HG02885 (cell line): ENCODE measurements around the gene ZDHHC5.
"Not testable (repeated sequence)": the region's sequence is repeated elsewhere in the genome, so short reads cannot be mapped to it uniquely, and the experiment has no call there.

Experiments used
- ATAC-seq: cut with Tn5 transposase; IDR thresholded peaks from one replicate; pipeline ENCODE4 v1.9.1; 2021; ENCODE audit warnings: mild to moderate bottlenecking; ENCODE audit not compliant: unreplicated experiment, poor library complexity

The ZDHHC5 gene

GRCh38 chr11:57716726-57717125 is 48.8 kb downstream of the ZDHHC5 start:
- ATAC-seq, result not testable (repeated sequence)

GRCh38 chr11:57727185-57727584 is 59.3 kb downstream of the ZDHHC5 start:
- ATAC-seq, result no peak

- ATAC-seq, result peak; percentile 60
Measured at GRCh38 chr11:57728829-57729228, 60.9 kb downstream of the ZDHHC5 start.

- ATAC-seq, result peak; percentile 57
Measured at GRCh38 chr11:57729479-57729878, 61.6 kb downstream of the ZDHHC5 start.

GRCh38 chr11:57732661-57733060 is 64.7 kb downstream of the ZDHHC5 start:
- no peak for ATAC-seq

GRCh38 chr11:57735619-57736298 is 67.8 kb downstream of the ZDHHC5 start:
- ATAC-seq, result no peak

GRCh38 chr11:57741132-57742086 is 73.5 kb downstream of the ZDHHC5 start, which contains the start of gene SELENOH:
TSS of gene SELENOH (plus strand) at chr11:57741491. CDS start at chr11:57741596, 105 bp downstream.
- ATAC-seq, result peak; percentile 86

- ATAC-seq, result no peak
Measured at GRCh38 chr11:57742087-57742452, 74.2 kb downstream of the ZDHHC5 start.

GRCh38 chr11:57744357-57744756 is 76.4 kb downstream of the ZDHHC5 start:
- ATAC-seq, result no peak

- ATAC-seq, result no peak
Measured at GRCh38 chr11:57745206-57745605, 77.3 kb downstream of the ZDHHC5 start.

- no peak for ATAC-seq
Measured at GRCh38 chr11:57746920-57747319, 79.0 kb downstream of the ZDHHC5 start.
